ENCODE data around the gene SYNRG.

Gene SYNRG

DNA sequence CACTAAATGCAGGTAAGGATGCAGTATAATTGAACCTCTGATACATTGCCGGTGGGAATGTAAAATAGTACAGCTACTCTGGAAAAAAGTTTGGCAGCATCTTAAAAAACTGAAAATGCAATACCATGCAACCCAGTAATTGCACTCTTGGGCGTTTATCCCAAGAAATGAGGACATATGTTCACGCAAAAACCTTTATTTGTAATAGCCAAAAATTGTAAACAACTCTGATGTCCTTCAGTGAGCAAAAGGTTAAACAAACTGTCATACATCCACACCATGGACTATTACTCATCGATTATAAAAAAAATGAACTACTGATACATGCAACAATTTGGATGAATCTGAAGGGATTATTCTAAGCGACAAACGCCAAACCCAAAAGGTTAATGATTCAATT, 16.9 kb downstream of the SYNRG start:
- DNase-seq = no peak

DNA sequence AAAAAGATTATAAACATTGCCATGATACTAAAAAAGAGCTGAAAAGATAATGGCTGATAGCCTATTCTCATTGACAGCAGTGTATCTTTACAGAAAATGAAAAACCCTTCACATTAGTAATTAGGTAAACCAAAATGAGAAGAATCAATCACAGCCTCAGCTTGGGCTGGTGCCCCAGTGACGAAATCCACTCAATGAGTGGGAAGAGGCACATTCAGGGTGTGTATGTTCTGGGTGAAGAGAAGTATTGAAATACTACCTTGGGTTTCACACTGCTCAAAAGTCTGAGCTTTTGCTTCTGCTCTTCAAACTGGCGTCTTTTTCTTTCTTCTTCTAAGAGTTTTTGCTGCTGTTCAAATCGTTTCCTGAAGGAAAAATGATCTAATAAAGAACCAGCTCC, 24.2 kb downstream of the SYNRG start:
- DNase-seq = no peak

GRCh38 chr17:37576281-37576680, 32.9 kb downstream of the SYNRG start:
- DNase-seq = no peak

DNA sequence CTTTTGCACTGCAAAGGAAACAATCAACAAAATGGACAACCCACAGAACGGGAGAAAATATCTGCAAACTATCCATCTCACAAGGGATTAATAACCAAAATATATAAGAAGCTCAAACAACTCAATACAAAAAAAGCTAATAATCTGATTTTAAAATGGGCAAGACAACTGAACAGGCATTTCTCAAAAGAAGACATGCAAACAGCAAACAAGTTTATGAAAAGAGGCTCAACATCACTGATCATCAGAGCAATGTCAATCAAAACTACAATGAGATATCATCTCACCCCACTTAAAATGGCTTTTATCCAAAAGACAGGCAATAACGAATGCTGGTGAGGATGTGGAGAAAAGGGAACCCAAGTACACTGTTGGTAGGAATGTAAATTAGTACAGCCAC, 34.8 kb downstream of the SYNRG start:
- no peak for DNase-seq

- no peak for DNase-seq
Observed at GRCh38 chr17:37571674-37572073, 37.5 kb downstream of the SYNRG start.

- DNase-seq = no peak
Observed at GRCh38 chr17:37570527-37571093, 38.6 kb downstream of the SYNRG start.

DNA sequence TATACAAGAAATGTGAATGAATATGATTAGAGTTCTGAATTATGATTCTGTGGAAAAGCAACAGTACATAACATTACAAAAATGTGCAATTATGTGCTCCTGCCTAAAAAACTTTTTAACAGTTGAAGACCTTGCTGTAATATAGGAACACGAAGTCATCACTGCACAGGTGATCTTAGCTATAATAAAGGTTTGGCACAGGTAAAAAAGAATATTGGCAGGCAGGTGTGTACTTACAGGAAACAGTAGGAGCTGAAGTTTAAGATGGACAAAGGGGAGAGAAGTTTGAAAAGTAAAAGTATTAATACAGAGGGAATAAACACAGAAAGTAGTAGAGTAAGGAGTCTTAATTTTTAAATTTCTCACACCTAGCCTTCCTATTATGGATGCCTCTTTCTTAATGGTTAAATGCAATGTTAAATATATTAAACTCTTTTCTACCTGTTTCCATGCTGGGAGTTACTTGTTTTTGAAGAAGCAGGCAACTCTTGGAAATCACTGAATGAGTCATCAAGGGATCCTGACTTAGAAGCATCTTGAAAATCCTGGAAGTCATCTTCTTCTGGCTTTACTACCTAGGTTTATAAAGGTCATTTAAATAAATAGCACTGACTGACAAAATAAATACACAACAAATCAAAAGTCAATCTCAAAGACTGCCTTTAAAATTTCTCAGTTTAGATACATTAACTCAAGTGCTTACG, 40.7 kb downstream of the SYNRG start:
- no peak for DNase-seq

DNA sequence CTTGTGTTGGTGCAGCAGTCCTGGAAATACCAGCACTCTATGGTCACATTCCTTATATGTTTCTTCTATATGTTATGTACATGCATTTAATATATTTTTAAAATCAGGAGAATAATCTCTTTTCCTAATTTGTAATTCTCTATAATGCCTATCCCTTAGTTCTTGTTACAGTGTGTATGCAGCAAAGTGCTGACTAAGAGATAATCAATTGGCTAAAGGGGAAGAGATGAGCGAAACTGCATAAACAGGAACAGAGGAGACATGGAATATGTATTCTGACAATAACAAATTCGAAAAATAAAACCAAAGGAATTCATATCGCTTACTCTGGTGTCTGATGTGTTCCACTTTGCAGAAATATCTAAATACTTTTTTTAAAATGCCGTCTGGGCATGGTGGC, 41.7 kb downstream of the SYNRG start:
- no peak for DNase-seq

GRCh38 chr17:37567137-37567536, 42.1 kb downstream of the SYNRG start:
- no peak for DNase-seq

DNA sequence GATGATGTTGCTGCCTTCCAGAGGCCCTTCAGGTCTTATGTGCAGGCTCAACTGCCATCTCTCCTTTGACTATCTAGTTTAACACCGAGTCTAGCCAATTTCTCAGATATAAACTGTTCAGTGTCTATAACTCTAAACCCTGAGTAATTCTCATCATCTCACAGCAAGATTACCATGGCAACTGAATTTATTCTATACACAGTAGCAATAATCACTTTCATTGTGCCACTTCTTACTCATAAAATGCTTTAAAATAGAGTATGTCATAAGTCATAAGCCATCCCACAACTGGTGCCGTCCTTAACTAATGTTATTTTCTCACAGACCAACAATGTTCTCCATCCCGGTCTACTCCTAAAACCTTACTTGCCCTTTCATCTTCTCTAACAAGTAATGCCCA, 45.0 kb downstream of the SYNRG start:
- DNase-seq = no peak

DNA sequence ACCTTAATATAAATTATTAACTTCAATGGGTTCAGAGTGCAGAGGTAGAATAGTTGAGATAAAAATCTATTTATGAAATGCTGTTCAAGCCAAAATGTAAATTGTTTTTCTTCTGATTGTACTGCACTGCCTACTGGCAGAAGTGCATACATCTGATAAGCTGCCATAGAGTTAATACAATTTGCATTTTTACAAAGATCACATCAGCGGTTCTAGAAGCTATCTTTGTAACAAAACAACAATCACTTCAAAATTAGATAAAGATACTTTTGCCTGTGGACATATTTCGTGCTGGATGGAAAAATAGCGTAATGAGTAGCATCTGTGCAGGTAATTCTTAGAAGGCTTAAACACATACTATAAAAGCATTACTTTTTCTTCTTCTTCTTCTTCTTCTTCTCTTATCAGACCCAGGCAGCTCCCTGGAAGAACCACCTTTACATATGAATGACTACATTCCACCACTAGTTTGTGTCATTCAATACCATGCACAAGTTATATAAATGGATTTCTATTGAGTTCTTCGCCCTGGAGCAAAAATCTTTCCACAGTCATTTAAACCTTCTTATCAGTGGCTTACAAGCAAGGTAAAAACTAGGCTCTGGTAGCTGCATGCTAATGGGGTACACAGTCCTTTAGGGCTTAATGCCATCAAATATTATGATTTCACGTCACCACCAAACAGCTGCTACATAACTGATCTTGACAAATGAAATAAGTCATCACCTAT, 47.0 kb downstream of the SYNRG start:
- DNase-seq = no peak

- no peak for DNase-seq
Observed at GRCh38 chr17:37558299-37558698, 50.9 kb downstream of the SYNRG start.

DNA sequence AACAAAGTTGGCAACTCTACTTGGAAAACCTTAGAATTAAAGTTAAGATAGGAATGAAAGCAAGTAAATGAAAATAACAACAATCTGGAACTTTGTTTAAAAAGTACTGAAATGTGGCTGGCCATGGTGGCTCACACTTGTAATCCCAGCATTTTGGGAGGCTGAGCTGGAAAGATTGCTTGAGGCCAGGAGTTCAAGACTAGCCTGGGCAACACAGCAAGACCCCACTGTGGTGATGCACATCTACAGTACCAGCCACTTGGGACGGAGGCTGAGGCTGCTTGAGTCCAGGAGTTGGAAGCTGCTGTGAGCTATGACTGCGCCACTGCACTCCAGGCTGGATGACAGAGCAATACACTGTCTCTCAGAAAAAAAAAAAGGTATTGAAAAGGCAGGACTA, 51.7 kb downstream of the SYNRG start:
- DNase-seq = no peak

DNA sequence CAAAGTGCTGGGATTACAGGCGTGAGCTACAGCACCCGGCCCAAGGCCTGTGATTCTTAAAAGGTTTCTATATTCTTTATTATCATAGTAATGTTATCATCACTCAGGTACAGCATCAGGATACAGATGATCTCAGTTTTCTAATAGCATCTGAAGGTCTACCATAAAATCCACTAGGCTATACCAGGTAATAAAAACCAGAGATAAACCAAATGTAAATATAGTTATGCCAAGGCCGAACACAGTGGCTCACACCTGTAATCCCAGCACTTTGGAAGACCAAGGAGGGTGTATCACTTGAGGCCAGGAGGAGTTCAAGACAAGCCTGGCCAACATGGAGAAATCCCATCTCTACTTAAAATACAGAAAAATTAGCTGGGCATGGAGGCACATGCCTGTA, 53.8 kb downstream of the SYNRG start:
- DNase-seq = no peak

GRCh38 chr17:37553401-37553966, 55.7 kb downstream of the SYNRG start:
- no peak for DNase-seq

- no peak for DNase-seq
Observed at GRCh38 chr17:37551788-37552187, 57.4 kb downstream of the SYNRG start.

DNA sequence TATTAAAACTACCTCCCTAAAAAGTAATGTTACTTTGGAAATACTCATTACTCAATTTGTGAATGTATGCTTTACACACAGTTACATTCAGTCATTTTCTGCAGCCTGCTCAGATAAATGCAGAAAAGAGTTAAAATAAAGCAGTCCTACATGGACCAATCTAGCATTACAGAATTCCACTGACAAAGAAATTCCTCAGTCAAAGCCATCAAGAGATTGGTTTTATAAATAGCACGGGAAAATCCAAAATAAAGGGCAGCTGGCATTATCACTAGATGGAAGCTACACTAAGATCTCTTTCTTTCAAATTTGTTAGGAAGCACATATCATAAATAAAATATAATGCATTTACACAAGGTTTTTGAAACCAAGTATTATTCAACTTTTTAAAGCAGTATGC, 61.2 kb downstream of the SYNRG start:
- no peak for DNase-seq

- DNase-seq = no peak
Observed at GRCh38 chr17:37546302-37546701, 62.9 kb downstream of the SYNRG start.

GRCh38 chr17:37545486-37545885, 63.7 kb downstream of the SYNRG start:
- DNase-seq = no peak

GRCh38 chr17:37543637-37544052, 65.6 kb downstream of the SYNRG start:
- DNase-seq = no peak

DNA sequence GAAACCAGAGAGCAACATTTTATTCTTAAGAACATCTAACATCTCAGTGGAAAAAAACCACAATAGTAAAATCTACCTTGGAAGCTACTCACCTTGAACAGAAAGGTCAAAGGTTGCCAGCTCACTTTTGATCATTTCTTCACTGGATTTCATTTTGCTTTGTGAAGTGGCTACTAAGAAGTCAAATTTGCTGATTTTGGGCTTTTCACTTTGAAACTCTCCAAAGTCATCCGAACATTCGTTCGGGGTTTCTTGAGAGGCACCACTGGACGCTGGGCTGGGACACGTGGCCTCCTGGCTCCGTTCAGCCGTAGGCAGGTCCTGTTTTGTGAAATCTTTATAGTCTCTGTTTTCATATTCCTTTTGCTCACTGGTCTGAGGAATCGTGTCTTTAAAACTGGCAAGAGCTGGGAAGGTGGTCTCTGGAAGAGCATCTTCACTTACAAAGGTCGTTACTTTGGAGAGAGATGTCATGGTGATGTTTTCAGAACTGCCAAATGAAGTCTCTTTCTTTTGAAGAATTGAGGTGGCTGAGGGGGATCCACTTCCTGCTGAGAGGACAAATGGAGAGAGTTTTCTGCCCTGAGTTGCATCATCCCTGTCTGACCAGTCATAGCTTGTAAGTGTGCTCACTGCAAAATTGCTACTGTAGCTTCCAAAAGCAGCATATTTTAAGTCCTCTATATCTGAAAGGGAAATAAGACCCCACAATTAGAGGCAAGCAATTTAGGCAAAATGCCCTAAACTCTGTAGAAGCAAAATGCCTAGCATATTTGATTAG, 67.1 kb downstream of the SYNRG start:
- DNase-seq = no peak

- DNase-seq = no peak
Observed at GRCh38 chr17:37538981-37539659, 70.1 kb downstream of the SYNRG start.

DNA sequence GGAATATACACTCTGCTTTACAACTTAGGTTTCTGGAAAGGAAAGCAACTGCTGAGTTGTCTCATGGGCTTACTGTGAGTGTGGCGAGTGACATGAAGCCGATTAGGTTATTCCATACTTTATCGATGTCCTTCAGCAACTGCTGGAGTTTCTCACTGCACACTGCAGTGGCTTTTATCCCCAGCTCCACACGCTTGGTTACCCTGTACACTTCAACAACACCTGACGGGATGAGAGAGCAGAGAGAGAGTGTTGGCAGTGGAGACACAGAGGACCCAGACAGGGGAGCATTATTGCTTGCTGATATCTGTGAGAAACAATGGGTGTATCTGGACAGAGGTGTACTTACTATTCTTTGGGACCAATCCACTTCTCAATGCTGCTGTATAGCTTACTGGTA, 73.3 kb downstream of the SYNRG start:
- no peak for DNase-seq

Measured in KG1 (cell line).